ENCODE measurements around the gene NUP210.

DNA sequence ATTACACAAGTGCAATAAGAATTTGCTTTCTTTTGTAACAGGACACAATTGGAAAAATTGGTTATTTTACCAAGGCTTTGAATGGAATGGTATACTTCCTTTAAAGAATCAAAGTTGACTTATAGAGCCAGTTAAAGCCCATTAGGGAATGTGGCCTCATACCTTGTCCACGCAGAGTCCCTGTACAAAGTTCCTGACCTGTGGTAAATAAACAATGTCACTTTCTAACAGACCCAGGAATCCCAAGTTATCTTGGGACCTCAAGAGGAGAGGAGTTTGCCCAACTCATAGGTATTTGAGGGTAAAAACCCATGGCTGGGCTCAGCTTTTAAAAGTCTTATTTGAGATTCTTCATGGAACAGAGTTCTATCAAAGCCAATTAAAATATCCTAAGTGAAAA is 12.0 kb upstream of the NUP210 start:
- TF ChIP-seq, protein P1, sequence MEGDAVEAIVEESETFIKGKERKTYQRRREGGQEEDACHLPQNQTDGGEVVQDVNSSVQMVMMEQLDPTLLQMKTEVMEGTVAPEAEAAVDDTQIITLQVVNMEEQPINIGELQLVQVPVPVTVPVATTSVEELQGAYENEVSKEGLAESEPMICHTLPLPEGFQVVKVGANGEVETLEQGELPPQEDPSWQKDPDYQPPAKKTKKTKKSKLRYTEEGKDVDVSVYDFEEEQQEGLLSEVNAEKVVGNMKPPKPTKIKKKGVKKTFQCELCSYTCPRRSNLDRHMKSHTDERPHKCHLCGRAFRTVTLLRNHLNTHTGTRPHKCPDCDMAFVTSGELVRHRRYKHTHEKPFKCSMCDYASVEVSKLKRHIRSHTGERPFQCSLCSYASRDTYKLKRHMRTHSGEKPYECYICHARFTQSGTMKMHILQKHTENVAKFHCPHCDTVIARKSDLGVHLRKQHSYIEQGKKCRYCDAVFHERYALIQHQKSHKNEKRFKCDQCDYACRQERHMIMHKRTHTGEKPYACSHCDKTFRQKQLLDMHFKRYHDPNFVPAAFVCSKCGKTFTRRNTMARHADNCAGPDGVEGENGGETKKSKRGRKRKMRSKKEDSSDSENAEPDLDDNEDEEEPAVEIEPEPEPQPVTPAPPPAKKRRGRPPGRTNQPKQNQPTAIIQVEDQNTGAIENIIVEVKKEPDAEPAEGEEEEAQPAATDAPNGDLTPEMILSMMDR (conservative IDR thresholded peaks at IDR 0.05; ENCODE audit: low read depth, low read length), result no peak
- TF ChIP-seq EZH2 (IDR thresholded peaks at IDR 0.05; ENCODE audit: borderline replicate concordance, low read depth, low read length, poor library complexity, severe bottlenecking), result no peak

All from A673 (cell line).